Hepatocyte (in vitro differentiated cells): Measurements from ENCODE around the gene XIRP1. TPM values are rescaled to one million over a fixed set of nuclear protein-coding genes. Genes with fewer than 3 reads are reported as not detected.

ENCODE experiments used
- DNase-seq: peaks from one replicate; pipeline ENCODE4 v3.0.0-alpha.2; 2016; ENCODE audit warnings: low spot score
- H2AFZ ChIP-seq: fragments of 200-600 bp; sonication (generic); 2 replicates; pipeline ENCODE4 v1.6.0; 2016; ENCODE audit warnings: antibody characterized with exemption, mild to moderate bottlenecking
- H3K27ac ChIP-seq: fragments of 200-600 bp; sonication (generic); 2 replicates; pipeline ENCODE4 v1.5.1; 2016; ENCODE audit warnings: mild to moderate bottlenecking
- H3K27me3 ChIP-seq: fragments of 200-600 bp; sonication (generic); 2 replicates; pipeline ENCODE4 v1.6.1; 2016
- H3K36me3 ChIP-seq: fragments of 200-600 bp; sonication (generic); replicated peaks from 2 replicates; pipeline ENCODE4 v1.5.1; 2016; ENCODE audit warnings: low read depth; ENCODE audit not compliant: insufficient read depth
- H3K4me1 ChIP-seq: fragments of 200-600 bp; sonication (generic); 2 replicates; pipeline ENCODE4 v1.5.1; 2016; ENCODE audit warnings: mild to moderate bottlenecking, moderate library complexity; ENCODE audit not compliant: insufficient read depth
- H3K4me2 ChIP-seq: fragments of 200-600 bp; sonication (generic); 2 replicates; pipeline ENCODE4 v1.6.0; 2016
- H3K4me3 ChIP-seq: fragments of 200-600 bp; sonication (generic); 2 replicates; pipeline ENCODE4 v1.5.1; 2016; ENCODE audit warnings: mild to moderate bottlenecking
- H3K79me2 ChIP-seq: fragments of 200-600 bp; sonication (generic); 2 replicates; pipeline ENCODE4 v1.6.0; 2017; ENCODE audit warnings: mild to moderate bottlenecking
- H3K9me2 ChIP-seq: fragments of 200-600 bp; sonication (generic); replicated peaks from 2 replicates; pipeline ENCODE4 v1.6.0; 2017; ENCODE audit warnings: mild to moderate bottlenecking; ENCODE audit not compliant: insufficient read depth
- H3K9me3 ChIP-seq: fragments of 200-600 bp; sonication (generic); 2 replicates; pipeline ENCODE4 v1.5.1; 2016; ENCODE audit warnings: low read depth, mild to moderate bottlenecking
- H4K20me1 ChIP-seq: fragments of 200-600 bp; sonication (generic); 2 replicates; pipeline ENCODE4 v1.6.0; 2016; ENCODE audit warnings: mild to moderate bottlenecking; ENCODE audit not compliant: insufficient read depth, poor library complexity, severe bottlenecking
- EZH2 ChIP-seq: fragments of 200-600 bp; sonication (generic); IDR thresholded peaks from 2 replicates; pipeline ENCODE4 v1.6.1; 2016; ENCODE audit warnings: antibody characterized with exemption, mild to moderate bottlenecking, borderline replicate concordance
- EZH2phosphoT487 ChIP-seq: fragments of 200-600 bp; sonication (generic); IDR thresholded peaks from one replicate; pipeline ENCODE4 v1.6.1; 2018; ENCODE audit warnings: antibody characterized with exemption, mild to moderate bottlenecking, low read depth, moderate library complexity; ENCODE audit not compliant: unreplicated experiment, severe bottlenecking
- WGBS: methylation state at CpG from one replicate; pipeline ENCODE4 v1.1.6; 2016; ENCODE audit warnings: low lambda C conversion rate; ENCODE audit errors: missing lambda C conversion rate; 5-methylcytosine and 5-hydroxymethylcytosine counted together
- polyA plus RNA-seq: library from polyadenylated mRNA; unstranded; fragments of >200 nt; fragmentation: Nextera tagmentation; extraction: Ambion mirVana; gene quantifications from 2 replicates; pipeline ENCODE4 v1.2.1, GENCODE V29; 2016
- total RNA-seq: library from RNA; depleted of rRNA; stranded (reverse); fragments of >200 nt; gene quantifications from 2 replicates; pipeline ENCODE4 v1.2.3, GENCODE V29; 2014
- TF ChIP-seq, protein P1 (sequence below): fragments of 200-600 bp; sonication (generic); IDR thresholded peaks from 2 replicates; pipeline ENCODE4 v1.5.1; 2016; ENCODE audit warnings: antibody characterized with exemption, mild to moderate bottlenecking; ENCODE audit not compliant: poor library complexity

The XIRP1 gene
- total and polyA plus RNA-seq, 2 experiments from 2014 or later, result 0.10 to 1.4 TPM

DNA sequence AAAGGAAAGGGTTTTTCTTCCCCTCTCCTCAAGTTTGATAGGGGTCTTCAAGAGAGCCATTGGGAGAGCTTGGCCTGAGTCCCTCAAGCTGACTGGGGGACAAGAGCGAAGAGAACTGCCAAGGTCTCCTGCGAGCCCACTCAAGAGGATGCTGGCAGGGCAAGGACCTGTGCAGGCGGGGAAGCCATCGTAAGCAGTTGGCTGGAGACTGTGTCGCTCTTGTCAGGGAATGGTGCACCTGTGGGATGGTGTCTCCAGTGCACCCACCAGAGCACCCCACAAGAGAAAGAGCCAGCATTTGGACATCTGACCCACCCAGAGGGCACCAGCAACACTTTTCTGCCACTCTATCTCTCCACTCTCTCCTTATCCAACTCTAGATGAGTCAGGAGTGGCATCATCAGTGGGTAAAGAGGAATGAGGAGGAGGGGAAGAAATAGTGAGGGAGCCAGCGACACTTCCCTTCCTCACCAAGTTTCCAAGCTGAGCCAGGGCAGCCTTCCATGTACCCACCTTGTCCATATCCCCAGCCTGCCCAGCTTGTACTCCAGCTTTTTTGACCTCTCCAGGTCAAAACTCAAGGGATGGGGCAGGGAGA lies 13.6 kb upstream of the XIRP1 start:
- Histone ChIP-seq H3K36me3 (no peaks in the 10 kb centered on the region), H3K27me3 (no peaks in the 10 kb centered on the region), H3K4me2 (no peak overlapping the region), H3K9me2 (no peaks in the 10 kb centered on the region), H2AFZ (no peak overlapping the region), H3K4me1 (peaks cover 4% of the 10 kb centered on the region), H3K4me3 (no peak overlapping the region), H3K27ac (no peak overlapping the region), H3K79me2 (no peaks in the 10 kb centered on the region), H3K9me3 (no peaks in the 10 kb centered on the region), H4K20me1 (no peaks in the 10 kb centered on the region)
- TF ChIP-seq EZH2, result no peak
- TF ChIP-seq, protein P1, sequence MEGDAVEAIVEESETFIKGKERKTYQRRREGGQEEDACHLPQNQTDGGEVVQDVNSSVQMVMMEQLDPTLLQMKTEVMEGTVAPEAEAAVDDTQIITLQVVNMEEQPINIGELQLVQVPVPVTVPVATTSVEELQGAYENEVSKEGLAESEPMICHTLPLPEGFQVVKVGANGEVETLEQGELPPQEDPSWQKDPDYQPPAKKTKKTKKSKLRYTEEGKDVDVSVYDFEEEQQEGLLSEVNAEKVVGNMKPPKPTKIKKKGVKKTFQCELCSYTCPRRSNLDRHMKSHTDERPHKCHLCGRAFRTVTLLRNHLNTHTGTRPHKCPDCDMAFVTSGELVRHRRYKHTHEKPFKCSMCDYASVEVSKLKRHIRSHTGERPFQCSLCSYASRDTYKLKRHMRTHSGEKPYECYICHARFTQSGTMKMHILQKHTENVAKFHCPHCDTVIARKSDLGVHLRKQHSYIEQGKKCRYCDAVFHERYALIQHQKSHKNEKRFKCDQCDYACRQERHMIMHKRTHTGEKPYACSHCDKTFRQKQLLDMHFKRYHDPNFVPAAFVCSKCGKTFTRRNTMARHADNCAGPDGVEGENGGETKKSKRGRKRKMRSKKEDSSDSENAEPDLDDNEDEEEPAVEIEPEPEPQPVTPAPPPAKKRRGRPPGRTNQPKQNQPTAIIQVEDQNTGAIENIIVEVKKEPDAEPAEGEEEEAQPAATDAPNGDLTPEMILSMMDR, result no peak
- no peak for TF ChIP-seq EZH2phosphoT487
- no peak for DNase-seq
- WGBS, result 91% methylated on average over 6 of the region's 6 CpGs

DNA sequence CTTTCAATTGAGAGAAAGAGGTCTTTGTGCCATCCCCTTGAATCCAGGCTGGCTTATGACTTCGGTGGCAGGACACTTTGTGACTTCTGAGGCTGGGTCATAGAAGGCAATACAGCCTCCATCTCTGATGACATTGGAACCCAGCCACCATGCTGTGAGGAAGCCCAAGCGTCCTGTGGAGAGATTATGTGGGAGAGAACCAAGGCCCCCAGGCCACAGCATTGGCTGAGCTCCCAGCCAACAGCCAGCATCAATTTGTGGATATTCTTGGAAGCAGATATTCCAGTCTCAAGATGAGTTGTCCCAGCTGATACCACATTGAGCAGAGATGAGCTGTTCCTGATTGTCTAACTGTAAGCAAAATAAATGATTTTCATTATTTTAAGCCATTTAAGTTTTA lies 12.7 kb upstream of the XIRP1 start:
- H3K4me1 ChIP-seq, result peaks cover 4% of the 10 kb centered on the region
- 83% methylated on average over 2 of the region's 2 CpGs for WGBS
- DNase-seq, result no peak

DNA sequence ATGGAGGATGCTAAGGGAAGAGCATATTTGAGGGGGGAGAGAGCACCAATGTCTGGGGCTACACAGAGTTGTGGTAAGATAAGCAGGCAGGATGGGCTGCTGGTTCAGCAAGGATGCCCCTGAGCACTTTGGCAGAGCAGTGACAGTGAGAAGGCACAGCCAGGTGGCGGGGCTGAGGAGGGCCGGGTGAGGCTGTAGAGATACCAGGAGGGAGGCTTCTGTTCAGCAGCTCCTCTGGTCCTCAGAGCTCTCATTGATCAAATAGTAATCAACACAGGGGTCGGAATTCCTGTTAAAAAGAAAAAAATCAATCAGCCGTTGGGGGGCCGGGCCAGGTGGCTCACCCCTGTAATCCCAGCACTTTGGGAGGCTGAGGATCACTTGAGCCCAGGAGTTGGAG lies 11.5 kb upstream of the XIRP1 start:
- H3K36me3 ChIP-seq, result no peaks in the 10 kb centered on the region
- no peaks in the 10 kb centered on the region for H3K27me3 ChIP-seq
- H4K20me1 ChIP-seq, result no peaks in the 10 kb centered on the region
- H3K79me2 ChIP-seq, result no peaks in the 10 kb centered on the region
- no peaks in the 10 kb centered on the region for H3K9me2 ChIP-seq
- H3K4me2 ChIP-seq, result no peak overlapping the region
- H3K4me3 ChIP-seq, result no peak overlapping the region
- no peak for DNase-seq
- 83% methylated on average over 5 of the region's 5 CpGs for WGBS
- TF ChIP-seq EZH2, result no peak
- H3K27ac ChIP-seq, result no peak overlapping the region
- no peaks in the 10 kb centered on the region for H3K9me3 ChIP-seq
- H3K4me1 ChIP-seq, result peaks cover 4% of the 10 kb centered on the region
- no peak overlapping the region for H2AFZ ChIP-seq

More for the DNA sequence above, 12.7 kb upstream of the XIRP1 start:
- no peak for TF ChIP-seq EZH2phosphoT487
- TF ChIP-seq, protein P1, result no peak
- TF ChIP-seq EZH2, result no peak
- H3K4me2 ChIP-seq, result no peak overlapping the region
- no peak overlapping the region for H2AFZ ChIP-seq
- H3K9me2 ChIP-seq, result no peaks in the 10 kb centered on the region
- H3K36me3 ChIP-seq, result no peaks in the 10 kb centered on the region
- H3K9me3 ChIP-seq, result no peaks in the 10 kb centered on the region
- H3K27me3 ChIP-seq, result no peaks in the 10 kb centered on the region
- no peak overlapping the region for H3K27ac ChIP-seq
- H4K20me1 ChIP-seq, result no peaks in the 10 kb centered on the region
- no peaks in the 10 kb centered on the region for H3K79me2 ChIP-seq
- H3K4me3 ChIP-seq, result no peak overlapping the region

DNA sequence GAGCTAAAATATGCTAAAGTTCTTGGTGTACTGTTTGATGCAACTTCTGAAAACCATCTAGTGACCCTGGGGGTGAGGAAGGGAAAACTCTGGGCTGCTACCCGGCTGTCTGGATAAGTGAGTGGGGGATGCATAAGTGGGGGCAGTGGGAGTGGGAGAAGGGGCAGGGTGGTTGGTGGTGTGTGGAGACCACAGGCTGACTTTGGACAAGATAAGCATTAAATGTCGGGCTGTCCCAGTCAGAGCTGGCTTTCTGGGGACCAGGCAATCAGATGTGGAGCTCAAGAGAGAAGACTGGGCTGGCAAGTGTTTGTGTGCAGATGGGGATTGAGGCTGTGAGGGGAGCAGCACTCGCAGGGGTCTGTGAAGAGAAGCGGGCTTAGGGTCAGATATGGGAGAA lies 11.0 kb upstream of the XIRP1 start:
- H3K4me3 ChIP-seq, result no peak overlapping the region
- H2AFZ ChIP-seq, result no peak overlapping the region
- H3K9me3 ChIP-seq, result no peaks in the 10 kb centered on the region
- no peak overlapping the region for H3K27ac ChIP-seq
- no peak for TF ChIP-seq EZH2
- TF ChIP-seq EZH2phosphoT487, result no peak
- TF ChIP-seq, protein P1, result no peak
- H3K79me2 ChIP-seq, result no peaks in the 10 kb centered on the region
- H3K4me2 ChIP-seq, result no peak overlapping the region
- H3K4me1 ChIP-seq, result peaks cover 4% of the 10 kb centered on the region
- WGBS, result 78% methylated on average over 4 of the region's 4 CpGs
- H3K27me3 ChIP-seq, result no peaks in the 10 kb centered on the region
- DNase-seq, result no peak
- no peaks in the 10 kb centered on the region for H3K36me3 ChIP-seq
- H4K20me1 ChIP-seq, result no peaks in the 10 kb centered on the region
- H3K9me2 ChIP-seq, result no peaks in the 10 kb centered on the region
